GM23338 (cell line): ENCODE results near the gene PYGB. TPM values are rescaled to one million over a fixed set of nuclear protein-coding genes. Genes with fewer than 3 reads are reported as not detected.

Experiments
- ATAC-seq: fragments of 200-7000 bp; cut with Tn5 transposase; 3 replicates; pipeline ENCODE4 v1.9.1; 2020
- DNase-seq: peaks from one replicate; pipeline ENCODE4 v3.0.0-alpha.2; 2015; ENCODE audit warnings: low spot score
- H2AFZ ChIP-seq: fragments of 200-600 bp; sonication (generic); 2 replicates; pipeline ENCODE4 v1.8.0; 2016; ENCODE audit warnings: antibody characterized with exemption, mild to moderate bottlenecking, moderate library complexity
- H3F3A ChIP-seq: fragments of 200-600 bp; sonication (generic); replicated peaks from 2 replicates; pipeline ENCODE4 v1.8.0; 2017; ENCODE audit warnings: antibody characterized with exemption, mixed run types, low read depth
- H3K27ac ChIP-seq: fragments of 200-600 bp; sonication (generic); 2 replicates; pipeline ENCODE4 v1.6.1; 2016; ENCODE audit warnings: low read depth
- H3K27me3 ChIP-seq: fragments of 200-600 bp; sonication (generic); 2 replicates; pipeline ENCODE4 v1.8.0; 2016; ENCODE audit warnings: mild to moderate bottlenecking, mixed run types, moderate library complexity; ENCODE audit not compliant: insufficient read depth
- H3K36me3 ChIP-seq: fragments of 200-600 bp; sonication (generic); 2 replicates; pipeline ENCODE4 v1.8.0; 2016; ENCODE audit warnings: mild to moderate bottlenecking; ENCODE audit not compliant: insufficient read depth
- H3K4me1 ChIP-seq: fragments of 200-600 bp; sonication (generic); 2 replicates; pipeline ENCODE4 v1.8.0; 2016; ENCODE audit warnings: mild to moderate bottlenecking, moderate library complexity; ENCODE audit not compliant: insufficient read depth
- H3K4me2 ChIP-seq: fragments of 200-600 bp; sonication (generic); 2 replicates; pipeline ENCODE4 v1.7.1; 2017; ENCODE audit warnings: mixed run types
- H3K4me3 ChIP-seq: fragments of 200-600 bp; sonication (generic); 2 replicates; pipeline ENCODE4 v1.6.1; 2016; ENCODE audit warnings: mixed run types
- H3K79me2 ChIP-seq: fragments of 200-600 bp; sonication (generic); replicated peaks from 2 replicates; pipeline ENCODE4 v1.8.0; 2017; ENCODE audit warnings: mild to moderate bottlenecking; ENCODE audit not compliant: insufficient read depth
- H3K9me2 ChIP-seq: fragments of 200-600 bp; sonication (generic); 2 replicates; pipeline ENCODE4 v1.8.0; 2017; ENCODE audit not compliant: insufficient read depth
- H4K20me1 ChIP-seq: fragments of 200-600 bp; sonication (generic); replicated peaks from 2 replicates; pipeline ENCODE4 v1.8.0; 2017; ENCODE audit warnings: mild to moderate bottlenecking; ENCODE audit not compliant: insufficient read depth
- H3K27ac Mint-ChIP-seq: 2 replicates; pipeline ENCODE4 v1.8.0; 2020; ENCODE audit warnings: inconsistent platforms, mild to moderate bottlenecking, moderate library complexity, mixed read lengths
- H3K27me3 Mint-ChIP-seq: 3 replicates; pipeline ENCODE4 v1.8.0; 2022; ENCODE audit warnings: low read depth, mild to moderate bottlenecking, moderate library complexity, mixed read lengths, inconsistent platforms; ENCODE audit not compliant: insufficient read depth, poor library complexity
- H3K36me3 Mint-ChIP-seq: 3 replicates; pipeline ENCODE4 v1.8.0; 2021; ENCODE audit warnings: low read depth, mild to moderate bottlenecking, inconsistent platforms, moderate library complexity, mixed read lengths
- H3K4me1 Mint-ChIP-seq: 3 replicates; pipeline ENCODE4 v1.8.0; 2020; ENCODE audit warnings: mild to moderate bottlenecking, inconsistent platforms, mixed read lengths
- H3K4me3 Mint-ChIP-seq: 3 replicates; pipeline ENCODE4 v1.8.0; 2021; ENCODE audit warnings: moderate library complexity, mild to moderate bottlenecking, inconsistent platforms, mixed read lengths
- H3K9me3 Mint-ChIP-seq: 3 replicates; pipeline ENCODE4 v1.8.0; 2020; ENCODE audit warnings: moderate library complexity, mild to moderate bottlenecking, inconsistent platforms, mixed read lengths
- CREB1 ChIP-seq: fragments of 250-450 bp; sonication (Bioruptor Pico); IDR thresholded peaks from 2 replicates; pipeline ENCODE4 v1.5.0; 2020; ENCODE audit warnings: low read depth, mild to moderate bottlenecking, moderate library complexity
- EZH2 ChIP-seq: fragments of 200-600 bp; sonication (generic); IDR thresholded peaks from one replicate; pipeline ENCODE4 v1.8.0; 2017; ENCODE audit warnings: antibody characterized with exemption, mild to moderate bottlenecking, low read depth; ENCODE audit not compliant: unreplicated experiment
- EZH2phosphoT487 ChIP-seq: fragments of 200-600 bp; sonication (generic); IDR thresholded peaks from one replicate; pipeline ENCODE4 v1.8.1; 2018; ENCODE audit warnings: antibody characterized with exemption; ENCODE audit not compliant: unreplicated experiment
- NANOG ChIP-seq: IDR thresholded peaks from 2 replicates; pipeline ENCODE4 v1.6.1; 2016; ENCODE audit warnings: antibody characterized with exemption, borderline replicate concordance
- POLR2AphosphoS5 ChIP-seq: IDR thresholded peaks from 2 replicates; pipeline ENCODE4 v1.6.1; 2016; ENCODE audit warnings: antibody characterized with exemption, low read depth
- STAT1 ChIP-seq: IDR thresholded peaks from one replicate; pipeline ENCODE4 v1.6.1; 2016; ENCODE audit warnings: antibody characterized with exemption; ENCODE audit not compliant: unreplicated experiment
- polyA plus RNA-seq: library from polyadenylated mRNA; unstranded; fragments of >200 nt; fragmentation: Nextera tagmentation; extraction: Ambion mirVana; gene quantifications from 2 replicates; pipeline ENCODE4 v1.2.1, GENCODE V29; 2016
- total RNA-seq: library from RNA; depleted of rRNA; stranded (reverse); fragments of >200 nt; shearing (Covaris generic); gene quantifications from 2 replicates; pipeline ENCODE4 v1.2.3, GENCODE V29; 2014
- TF ChIP-seq, protein P1 (sequence below): fragments of 250-450 bp; sonication (Bioruptor Pico); IDR thresholded peaks from 2 replicates; pipeline ENCODE4 v1.5.0; 2020; ENCODE audit warnings: mild to moderate bottlenecking, moderate library complexity
- TF ChIP-seq, protein P2 (sequence below): IDR thresholded peaks from one replicate; pipeline ENCODE4 v1.6.1; 2018; ENCODE audit warnings: antibody characterized with exemption; ENCODE audit not compliant: unreplicated experiment

PYGB gene
- total and polyA plus RNA-seq, 2 experiments from 2014 or later, result 15.6 to 64.0 TPM

DNA sequence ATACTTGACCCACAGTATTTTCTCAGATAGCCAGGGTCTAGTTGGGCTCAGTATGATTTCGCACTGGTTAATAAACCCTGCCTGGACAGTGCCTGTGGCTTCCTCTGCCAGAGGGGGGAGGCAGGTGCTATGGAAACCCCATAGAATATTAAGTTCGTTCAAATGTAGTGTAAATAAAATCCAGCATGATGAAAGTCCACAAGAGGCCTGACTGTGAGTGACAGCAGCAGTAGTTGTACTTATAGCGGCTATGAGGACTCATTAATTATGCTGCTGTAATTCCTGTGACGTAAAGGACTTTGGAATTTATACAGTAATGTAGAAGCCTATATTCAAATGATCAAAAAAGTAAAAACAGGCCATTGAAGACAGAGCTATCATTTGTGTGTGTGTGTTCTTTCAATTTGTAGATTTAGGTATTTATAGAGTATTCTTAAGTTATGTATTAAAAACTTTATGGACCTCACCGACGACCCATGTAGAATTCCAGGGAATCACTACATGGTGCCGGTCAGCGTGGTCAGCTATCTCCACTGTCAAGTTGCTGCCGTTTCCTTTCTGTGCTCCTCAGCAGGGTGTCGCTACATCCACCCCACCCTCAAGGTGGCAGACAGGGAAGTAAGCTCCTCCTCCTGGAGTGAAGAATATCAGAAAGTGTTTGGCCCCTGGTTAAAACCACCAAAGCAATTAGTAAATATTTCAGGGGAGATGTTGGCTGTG, 10.0 kb downstream of the PYGB start:
- H4K20me1 ChIP-seq, result peaks cover 21% of the 10 kb centered on the region
- H3K4me1 Mint-ChIP-seq, result 0 out of 3 replicates have a peak, but pooled peaks cover under 1% of the 10 kb centered on the region
- H2AFZ ChIP-seq, result no peak overlapping the region
- no peak overlapping the region for H3K4me2 ChIP-seq
- H3K79me2 ChIP-seq, result peaks cover 44% of the 10 kb centered on the region
- H3K27ac ChIP-seq, result no peak overlapping the region
- no peaks in the 10 kb centered on the region for H3K9me2 ChIP-seq
- H3K27ac Mint-ChIP-seq, result no peak overlapping the region
- ATAC-seq, result no peak
- H3K4me1 ChIP-seq, result no peaks in the 10 kb centered on the region
- H3K27me3 ChIP-seq, result no peaks in the 10 kb centered on the region
- no peak overlapping the region for H3K4me3 Mint-ChIP-seq
- peaks cover 42% of the 10 kb centered on the region for H3K36me3 Mint-ChIP-seq
- TF ChIP-seq, protein P1, sequence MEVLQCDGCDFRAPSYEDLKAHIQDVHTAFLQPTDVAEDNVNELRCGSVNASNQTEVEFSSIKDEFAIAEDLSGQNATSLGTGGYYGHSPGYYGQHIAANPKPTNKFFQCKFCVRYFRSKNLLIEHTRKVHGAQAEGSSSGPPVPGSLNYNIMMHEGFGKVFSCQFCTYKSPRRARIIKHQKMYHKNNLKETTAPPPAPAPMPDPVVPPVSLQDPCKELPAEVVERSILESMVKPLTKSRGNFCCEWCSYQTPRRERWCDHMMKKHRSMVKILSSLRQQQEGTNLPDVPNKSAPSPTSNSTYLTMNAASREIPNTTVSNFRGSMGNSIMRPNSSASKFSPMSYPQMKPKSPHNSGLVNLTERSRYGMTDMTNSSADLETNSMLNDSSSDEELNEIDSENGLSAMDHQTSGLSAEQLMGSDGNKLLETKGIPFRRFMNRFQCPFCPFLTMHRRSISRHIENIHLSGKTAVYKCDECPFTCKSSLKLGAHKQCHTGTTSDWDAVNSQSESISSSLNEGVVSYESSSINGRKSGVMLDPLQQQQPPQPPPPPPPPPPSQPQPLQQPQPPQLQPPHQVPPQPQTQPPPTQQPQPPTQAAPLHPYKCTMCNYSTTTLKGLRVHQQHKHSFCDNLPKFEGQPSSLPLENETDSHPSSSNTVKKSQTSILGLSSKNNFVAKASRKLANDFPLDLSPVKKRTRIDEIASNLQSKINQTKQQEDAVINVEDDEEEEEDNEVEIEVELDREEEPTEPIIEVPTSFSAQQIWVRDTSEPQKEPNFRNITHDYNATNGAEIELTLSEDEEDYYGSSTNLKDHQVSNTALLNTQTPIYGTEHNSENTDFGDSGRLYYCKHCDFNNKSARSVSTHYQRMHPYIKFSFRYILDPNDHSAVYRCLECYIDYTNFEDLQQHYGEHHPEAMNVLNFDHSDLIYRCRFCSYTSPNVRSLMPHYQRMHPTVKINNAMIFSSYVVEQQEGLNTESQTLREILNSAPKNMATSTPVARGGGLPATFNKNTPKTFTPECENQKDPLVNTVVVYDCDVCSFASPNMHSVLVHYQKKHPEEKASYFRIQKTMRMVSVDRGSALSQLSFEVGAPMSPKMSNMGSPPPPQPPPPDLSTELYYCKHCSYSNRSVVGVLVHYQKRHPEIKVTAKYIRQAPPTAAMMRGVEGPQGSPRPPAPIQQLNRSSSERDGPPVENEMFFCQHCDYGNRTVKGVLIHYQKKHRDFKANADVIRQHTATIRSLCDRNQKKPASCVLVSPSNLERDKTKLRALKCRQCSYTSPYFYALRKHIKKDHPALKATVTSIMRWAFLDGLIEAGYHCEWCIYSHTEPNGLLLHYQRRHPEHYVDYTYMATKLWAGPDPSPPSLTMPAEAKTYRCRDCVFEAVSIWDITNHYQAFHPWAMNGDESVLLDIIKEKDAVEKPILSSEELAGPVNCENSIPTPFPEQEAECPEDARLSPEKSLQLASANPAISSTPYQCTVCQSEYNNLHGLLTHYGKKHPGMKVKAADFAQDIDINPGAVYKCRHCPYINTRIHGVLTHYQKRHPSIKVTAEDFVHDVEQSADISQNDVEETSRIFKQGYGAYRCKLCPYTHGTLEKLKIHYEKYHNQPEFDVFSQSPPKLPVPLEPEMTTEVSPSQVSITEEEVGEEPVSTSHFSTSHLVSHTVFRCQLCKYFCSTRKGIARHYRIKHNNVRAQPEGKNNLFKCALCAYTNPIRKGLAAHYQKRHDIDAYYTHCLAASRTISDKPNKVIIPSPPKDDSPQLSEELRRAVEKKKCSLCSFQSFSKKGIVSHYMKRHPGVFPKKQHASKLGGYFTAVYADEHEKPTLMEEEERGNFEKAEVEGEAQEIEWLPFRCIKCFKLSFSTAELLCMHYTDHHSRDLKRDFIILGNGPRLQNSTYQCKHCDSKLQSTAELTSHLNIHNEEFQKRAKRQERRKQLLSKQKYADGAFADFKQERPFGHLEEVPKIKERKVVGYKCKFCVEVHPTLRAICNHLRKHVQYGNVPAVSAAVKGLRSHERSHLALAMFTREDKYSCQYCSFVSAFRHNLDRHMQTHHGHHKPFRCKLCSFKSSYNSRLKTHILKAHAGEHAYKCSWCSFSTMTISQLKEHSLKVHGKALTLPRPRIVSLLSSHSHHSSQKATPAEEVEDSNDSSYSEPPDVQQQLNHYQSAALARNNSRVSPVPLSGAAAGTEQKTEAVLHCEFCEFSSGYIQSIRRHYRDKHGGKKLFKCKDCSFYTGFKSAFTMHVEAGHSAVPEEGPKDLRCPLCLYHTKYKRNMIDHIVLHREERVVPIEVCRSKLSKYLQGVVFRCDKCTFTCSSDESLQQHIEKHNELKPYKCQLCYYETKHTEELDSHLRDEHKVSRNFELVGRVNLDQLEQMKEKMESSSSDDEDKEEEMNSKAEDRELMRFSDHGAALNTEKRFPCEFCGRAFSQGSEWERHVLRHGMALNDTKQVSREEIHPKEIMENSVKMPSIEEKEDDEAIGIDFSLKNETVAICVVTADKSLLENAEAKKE (CRISPR knock-in tag), result no peak
- TF ChIP-seq EZH2 (no peak), CREB1 (CRISPR knock-in tag) (no peak), STAT1 (no peak), EZH2phosphoT487 (no peak), NANOG (no peak), POLR2AphosphoS5 (no peak)
- TF ChIP-seq, protein P2, sequence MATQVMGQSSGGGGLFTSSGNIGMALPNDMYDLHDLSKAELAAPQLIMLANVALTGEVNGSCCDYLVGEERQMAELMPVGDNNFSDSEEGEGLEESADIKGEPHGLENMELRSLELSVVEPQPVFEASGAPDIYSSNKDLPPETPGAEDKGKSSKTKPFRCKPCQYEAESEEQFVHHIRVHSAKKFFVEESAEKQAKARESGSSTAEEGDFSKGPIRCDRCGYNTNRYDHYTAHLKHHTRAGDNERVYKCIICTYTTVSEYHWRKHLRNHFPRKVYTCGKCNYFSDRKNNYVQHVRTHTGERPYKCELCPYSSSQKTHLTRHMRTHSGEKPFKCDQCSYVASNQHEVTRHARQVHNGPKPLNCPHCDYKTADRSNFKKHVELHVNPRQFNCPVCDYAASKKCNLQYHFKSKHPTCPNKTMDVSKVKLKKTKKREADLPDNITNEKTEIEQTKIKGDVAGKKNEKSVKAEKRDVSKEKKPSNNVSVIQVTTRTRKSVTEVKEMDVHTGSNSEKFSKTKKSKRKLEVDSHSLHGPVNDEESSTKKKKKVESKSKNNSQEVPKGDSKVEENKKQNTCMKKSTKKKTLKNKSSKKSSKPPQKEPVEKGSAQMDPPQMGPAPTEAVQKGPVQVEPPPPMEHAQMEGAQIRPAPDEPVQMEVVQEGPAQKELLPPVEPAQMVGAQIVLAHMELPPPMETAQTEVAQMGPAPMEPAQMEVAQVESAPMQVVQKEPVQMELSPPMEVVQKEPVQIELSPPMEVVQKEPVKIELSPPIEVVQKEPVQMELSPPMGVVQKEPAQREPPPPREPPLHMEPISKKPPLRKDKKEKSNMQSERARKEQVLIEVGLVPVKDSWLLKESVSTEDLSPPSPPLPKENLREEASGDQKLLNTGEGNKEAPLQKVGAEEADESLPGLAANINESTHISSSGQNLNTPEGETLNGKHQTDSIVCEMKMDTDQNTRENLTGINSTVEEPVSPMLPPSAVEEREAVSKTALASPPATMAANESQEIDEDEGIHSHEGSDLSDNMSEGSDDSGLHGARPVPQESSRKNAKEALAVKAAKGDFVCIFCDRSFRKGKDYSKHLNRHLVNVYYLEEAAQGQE, result no peak
- H3K9me3 Mint-ChIP-seq, result peaks cover 12% of the 10 kb centered on the region
- peaks cover 2% of the 10 kb centered on the region for H3K27me3 Mint-ChIP-seq
- H3F3A ChIP-seq, result no peaks in the 10 kb centered on the region
- DNase-seq, result no peak
- H3K36me3 ChIP-seq, result peaks cover 5% of the 10 kb centered on the region; the same call in 1 of the 2 replicates
- no peak overlapping the region for H3K4me3 ChIP-seq
